ENCODE measurements around the gene NUB1.

NUB1 gene

DNA sequence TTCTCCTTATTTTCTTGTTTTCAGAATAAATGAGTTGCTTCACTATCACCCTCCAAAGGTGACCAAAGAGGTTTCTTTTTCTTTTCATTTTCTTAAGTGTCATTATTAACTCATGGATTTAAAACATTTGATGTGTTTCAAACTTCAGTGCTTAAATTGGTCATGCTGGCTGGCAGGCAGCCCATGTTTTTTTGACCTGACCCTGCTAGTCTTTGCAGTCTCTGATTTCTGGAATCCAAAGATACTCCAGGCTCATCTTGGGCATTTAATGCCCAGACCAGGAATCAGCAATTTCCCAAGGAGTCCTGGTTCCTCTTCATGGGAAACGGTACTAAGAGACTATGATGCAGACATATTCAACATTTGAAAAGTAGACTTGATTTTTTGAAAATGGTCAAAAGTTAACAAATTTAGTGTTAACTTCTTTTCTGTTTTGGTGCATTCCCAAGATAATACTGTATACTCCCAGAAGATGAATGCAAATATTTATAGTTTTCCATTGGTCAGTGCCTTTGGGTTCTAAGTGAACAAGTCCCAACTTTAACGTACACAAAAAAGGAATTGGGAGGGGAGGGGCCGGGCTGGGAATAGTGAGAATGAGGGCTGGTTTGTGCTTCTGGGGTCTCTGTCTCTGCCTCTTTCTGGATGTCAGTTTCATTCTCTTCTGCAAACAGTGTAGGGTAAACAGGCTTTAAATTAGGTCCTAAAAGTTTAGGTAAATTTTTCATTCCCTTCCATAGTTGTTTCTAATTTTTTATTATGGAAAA lies 19.8 kb downstream of the NUB1 start:
- TF ChIP-seq FOXK2 (IDR thresholded peaks at IDR 0.05) (no peak), ARNT (IDR thresholded peaks at IDR 0.05) (no peak), ZNF384 (IDR thresholded peaks at IDR 0.05) (no peak), FOXA1 (IDR thresholded peaks at IDR 0.05) (no peak), FOXM1 (IDR thresholded peaks at IDR 0.05; ENCODE audit: borderline replicate concordance) (no peak), HDGF (IDR thresholded peaks at IDR 0.05; ENCODE audit: borderline replicate concordance) (no peak), ELF4 (IDR thresholded peaks at IDR 0.05) (no peak), SUZ12 (IDR thresholded peaks at IDR 0.05) (no peak), TARDBP (IDR thresholded peaks at IDR 0.05) (no peak), L3MBTL2 (conservative IDR thresholded peaks at IDR 0.05) (no peak), CTBP1 (IDR thresholded peaks at IDR 0.05; ENCODE audit: borderline replicate concordance) (no peak), BHLHE40 (IDR thresholded peaks at IDR 0.05; ENCODE audit: borderline replicate concordance) (no peak), NFRKB (IDR thresholded peaks at IDR 0.05) (no peak), SP1 (IDR thresholded peaks at IDR 0.05) (no peak), LEF1 (IDR thresholded peaks at IDR 0.05; ENCODE audit: borderline replicate concordance) (no peak)
- TF ChIP-seq, protein P1, sequence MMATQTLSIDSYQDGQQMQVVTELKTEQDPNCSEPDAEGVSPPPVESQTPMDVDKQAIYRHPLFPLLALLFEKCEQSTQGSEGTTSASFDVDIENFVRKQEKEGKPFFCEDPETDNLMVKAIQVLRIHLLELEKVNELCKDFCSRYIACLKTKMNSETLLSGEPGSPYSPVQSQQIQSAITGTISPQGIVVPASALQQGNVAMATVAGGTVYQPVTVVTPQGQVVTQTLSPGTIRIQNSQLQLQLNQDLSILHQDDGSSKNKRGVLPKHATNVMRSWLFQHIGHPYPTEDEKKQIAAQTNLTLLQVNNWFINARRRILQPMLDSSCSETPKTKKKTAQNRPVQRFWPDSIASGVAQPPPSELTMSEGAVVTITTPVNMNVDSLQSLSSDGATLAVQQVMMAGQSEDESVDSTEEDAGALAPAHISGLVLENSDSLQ (IDR thresholded peaks at IDR 0.05), result no peak
- ChIA-PET CTCF (interaction anchor here (1.2 to 2.0 kb wide), 3 partner anchors 10 to 88 kb away, joined by 3 to 9 read pairs (median 8); no protein-coding TSS in a partner anchor), POLR2A (interaction anchor here (0.7 kb wide), 1 partner anchor 228 kb away, joined by 3 read pairs; no protein-coding TSS in a partner anchor)
- DNase-seq (ENCODE audit: extremely low spot score), result no peak

DNA sequence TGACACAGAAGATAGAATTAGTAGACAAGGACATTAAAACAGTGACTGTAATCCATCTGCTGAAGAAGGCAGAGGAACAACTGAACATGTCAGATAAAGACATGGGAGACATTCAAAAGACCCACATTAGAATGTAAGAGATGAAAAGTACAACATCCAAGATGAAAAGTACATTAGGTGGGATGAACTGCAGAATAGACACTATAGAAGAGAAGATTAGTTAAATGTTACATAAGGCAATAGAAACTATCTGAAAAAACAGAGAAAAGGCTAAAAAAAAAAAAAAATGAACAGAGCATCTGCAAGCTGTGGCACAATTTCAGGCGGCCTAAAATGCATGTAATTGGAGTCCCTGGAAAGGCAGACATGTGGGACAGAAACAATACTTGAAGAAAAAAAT lies 21.6 kb downstream of the NUB1 start:
- ChIA-PET CTCF (interaction anchor here (2.0 kb wide), 1 partner anchor 48 kb away, joined by 9 read pairs; no protein-coding TSS in a partner anchor), POLR2A (no interaction called here)
- DNase-seq (ENCODE audit: extremely low spot score), result no peak

DNA sequence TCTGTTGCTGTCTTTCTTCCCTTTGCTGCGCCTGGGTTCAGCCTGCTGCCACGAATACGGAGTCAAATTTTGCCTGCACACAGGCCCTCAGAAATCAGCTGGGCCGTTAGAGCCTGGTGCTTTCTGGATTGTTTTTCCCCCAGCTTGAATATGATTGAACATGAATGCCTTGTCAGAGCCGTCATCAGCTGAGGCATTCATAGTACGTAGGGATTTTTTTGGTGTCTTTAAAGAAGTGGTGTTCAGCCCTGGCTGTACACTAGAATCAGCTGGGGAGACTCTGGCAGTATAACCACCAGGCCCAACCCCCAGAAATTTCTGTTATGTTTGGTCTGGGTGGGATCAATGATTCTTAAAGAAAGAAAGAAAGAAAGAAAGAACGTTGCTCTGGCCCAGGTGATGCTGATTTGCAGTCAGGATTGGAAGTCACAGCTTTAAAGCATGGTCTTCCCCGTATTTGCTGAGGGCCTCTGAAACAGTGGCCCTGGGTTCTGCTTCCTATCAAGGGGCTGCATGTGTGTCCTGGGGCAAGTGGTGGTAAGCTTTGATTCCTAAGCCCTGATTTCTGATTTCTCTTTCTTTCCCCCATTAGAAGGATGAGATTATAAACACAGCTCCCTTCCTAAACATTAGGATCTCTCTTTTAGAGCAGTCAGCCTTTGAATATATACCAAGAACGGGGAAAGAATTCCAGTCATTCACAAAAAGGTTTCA lies 24.7 kb downstream of the NUB1 start:
- POLR2A ChIA-PET, result interaction anchor here (1.0 to 1.2 kb wide), 3 partner anchors 9 to 393 kb away, joined by 3 read pairs; partner anchors contain the start of gene RHEB
- no peak for TF ChIP-seq L3MBTL2 (conservative IDR thresholded peaks at IDR 0.05)
- TF ChIP-seq FOXA1 (IDR thresholded peaks at IDR 0.05), result no peak
- TF ChIP-seq FOXM1 (IDR thresholded peaks at IDR 0.05; ENCODE audit: borderline replicate concordance), result no peak
- no peak for TF ChIP-seq ZNF384 (IDR thresholded peaks at IDR 0.05)
- no peak for TF ChIP-seq LEF1 (IDR thresholded peaks at IDR 0.05; ENCODE audit: borderline replicate concordance)
- TF ChIP-seq FOXK2 (IDR thresholded peaks at IDR 0.05), result no peak
- no peak for TF ChIP-seq BHLHE40 (IDR thresholded peaks at IDR 0.05; ENCODE audit: borderline replicate concordance)
- TF ChIP-seq CTBP1 (IDR thresholded peaks at IDR 0.05; ENCODE audit: borderline replicate concordance), result no peak
- no peak for TF ChIP-seq TARDBP (IDR thresholded peaks at IDR 0.05)
- TF ChIP-seq, protein P1 (IDR thresholded peaks at IDR 0.05), result no peak
- no peak for TF ChIP-seq NFRKB (IDR thresholded peaks at IDR 0.05)
- no peak for TF ChIP-seq ARNT (IDR thresholded peaks at IDR 0.05)
- TF ChIP-seq SUZ12 (IDR thresholded peaks at IDR 0.05), result no peak
- DNase-seq (ENCODE audit: extremely low spot score), result no peak
- CTCF ChIA-PET, result interaction anchor here (0.8 to 1.3 kb wide), 4 partner anchors 51 to 93 kb away, joined by 3 to 5 read pairs (median 3); no protein-coding TSS in a partner anchor

More for the DNA sequence above, 21.6 kb downstream of the NUB1 start:
- TF ChIP-seq HDGF (IDR thresholded peaks at IDR 0.05; ENCODE audit: borderline replicate concordance) (no peak), BHLHE40 (IDR thresholded peaks at IDR 0.05; ENCODE audit: borderline replicate concordance) (no peak), FOXM1 (IDR thresholded peaks at IDR 0.05; ENCODE audit: borderline replicate concordance) (no peak), SUZ12 (IDR thresholded peaks at IDR 0.05) (no peak), ARNT (IDR thresholded peaks at IDR 0.05) (no peak), FOXK2 (IDR thresholded peaks at IDR 0.05) (no peak), ZNF384 (IDR thresholded peaks at IDR 0.05) (no peak), LEF1 (IDR thresholded peaks at IDR 0.05; ENCODE audit: borderline replicate concordance) (no peak), ELF4 (IDR thresholded peaks at IDR 0.05) (no peak), L3MBTL2 (conservative IDR thresholded peaks at IDR 0.05) (no peak), CTBP1 (IDR thresholded peaks at IDR 0.05; ENCODE audit: borderline replicate concordance) (no peak), SP1 (IDR thresholded peaks at IDR 0.05) (no peak), NFRKB (IDR thresholded peaks at IDR 0.05) (no peak), TARDBP (IDR thresholded peaks at IDR 0.05) (no peak)
- TF ChIP-seq, protein P1 (IDR thresholded peaks at IDR 0.05), result no peak

DNA sequence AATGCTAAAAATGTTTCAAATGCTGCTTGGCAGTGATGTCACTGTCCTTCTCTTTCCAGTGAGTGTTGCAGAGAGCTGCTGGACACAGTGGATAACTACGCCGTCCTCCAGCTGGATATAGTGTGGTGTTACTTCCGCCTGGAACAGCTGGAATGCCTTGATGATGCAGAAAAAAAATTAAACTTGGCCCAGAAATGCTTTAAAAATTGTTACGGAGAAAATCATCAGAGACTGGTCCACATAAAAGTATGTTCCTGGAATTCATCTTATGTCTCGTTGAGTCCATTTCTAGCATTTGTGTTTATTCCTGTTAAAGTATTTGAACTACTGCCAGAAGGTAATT lies 25.2 kb downstream of the NUB1 start:
- DNase-seq (ENCODE audit: extremely low spot score), result no peak
- POLR2A ChIA-PET, result interaction anchor here (1.1 to 1.2 kb wide), 2 partner anchors 153 to 393 kb away, joined by 3 read pairs; partner anchors contain the start of gene RHEB
- no peak for TF ChIP-seq FOXA1 (IDR thresholded peaks at IDR 0.05)
- CTCF ChIA-PET, result interaction anchor here (0.9 to 1.3 kb wide), 3 partner anchors 51 to 93 kb away, joined by 3 to 5 read pairs (median 3); no protein-coding TSS in a partner anchor

DNA sequence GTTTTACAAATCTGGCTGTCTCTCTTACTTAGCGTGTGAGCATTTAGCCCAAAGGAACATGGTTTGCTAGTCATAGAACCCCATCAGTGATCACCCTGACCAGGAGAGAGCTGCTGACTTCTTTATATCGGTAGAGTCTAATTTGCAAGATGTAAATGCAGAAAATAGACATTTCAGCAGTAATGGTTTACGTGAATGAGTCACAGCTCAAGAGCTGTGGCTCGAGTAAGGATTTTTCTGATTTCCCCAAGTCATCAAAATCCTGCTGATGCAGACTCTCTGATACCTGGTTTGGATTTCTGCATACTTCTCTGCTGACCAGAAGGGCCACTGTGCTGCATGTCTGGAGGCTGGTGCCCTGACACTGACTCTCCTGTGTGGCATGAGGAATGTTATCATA lies 25.7 kb downstream of the NUB1 start:
- ChIA-PET POLR2A (interaction anchor here (1.1 kb wide), 1 partner anchor 393 kb away, joined by 3 read pairs; no protein-coding TSS in a partner anchor), CTCF (interaction anchor here (1.3 kb wide), 2 partner anchors 81 to 92 kb away, joined by 3 read pairs; no protein-coding TSS in a partner anchor)
- no peak for TF ChIP-seq FOXA1 (IDR thresholded peaks at IDR 0.05)
- no peak for TF ChIP-seq ARNT (IDR thresholded peaks at IDR 0.05)
- TF ChIP-seq HDGF (IDR thresholded peaks at IDR 0.05; ENCODE audit: borderline replicate concordance), result no peak
- no peak for TF ChIP-seq CTBP1 (IDR thresholded peaks at IDR 0.05; ENCODE audit: borderline replicate concordance)
- TF ChIP-seq SP1 (IDR thresholded peaks at IDR 0.05), result no peak
- TF ChIP-seq FOXK2 (IDR thresholded peaks at IDR 0.05), result no peak
- no peak for TF ChIP-seq FOXM1 (IDR thresholded peaks at IDR 0.05; ENCODE audit: borderline replicate concordance)
- TF ChIP-seq, protein P1 (IDR thresholded peaks at IDR 0.05), result no peak
- TF ChIP-seq BHLHE40 (IDR thresholded peaks at IDR 0.05; ENCODE audit: borderline replicate concordance), result no peak
- no peak for TF ChIP-seq LEF1 (IDR thresholded peaks at IDR 0.05; ENCODE audit: borderline replicate concordance)
- no peak for TF ChIP-seq ZNF384 (IDR thresholded peaks at IDR 0.05)
- TF ChIP-seq NFRKB (IDR thresholded peaks at IDR 0.05), result no peak
- TF ChIP-seq ELF4 (IDR thresholded peaks at IDR 0.05), result no peak
- no peak for TF ChIP-seq SUZ12 (IDR thresholded peaks at IDR 0.05)
- no peak for DNase-seq (ENCODE audit: extremely low spot score)

All from HEK293T (cell line).